Lower leg skin (tissue), 3 donors: ENCODE measurements around the gene CENPP.

Source experiments
- CTCF ChIP-seq, 3 donors: fragments of 450-650 bp; IDR thresholded peaks; one replicate each; pipeline ENCODE4 v1.5.1; 2016; ENCODE audit warnings: antibody characterized with exemption in 3 of 3, mild to moderate bottlenecking in 3 of 3, moderate library complexity in 2 of 3
- POLR2A ChIP-seq, 2 donors: fragments of 450-650 bp; IDR thresholded peaks; one replicate each; pipeline ENCODE4 v1.6.1; 2016 to 2017; ENCODE audit warnings: antibody characterized with exemption in 2 of 2, mild to moderate bottlenecking in 1 of 2, moderate library complexity in 1 of 2

DNA sequence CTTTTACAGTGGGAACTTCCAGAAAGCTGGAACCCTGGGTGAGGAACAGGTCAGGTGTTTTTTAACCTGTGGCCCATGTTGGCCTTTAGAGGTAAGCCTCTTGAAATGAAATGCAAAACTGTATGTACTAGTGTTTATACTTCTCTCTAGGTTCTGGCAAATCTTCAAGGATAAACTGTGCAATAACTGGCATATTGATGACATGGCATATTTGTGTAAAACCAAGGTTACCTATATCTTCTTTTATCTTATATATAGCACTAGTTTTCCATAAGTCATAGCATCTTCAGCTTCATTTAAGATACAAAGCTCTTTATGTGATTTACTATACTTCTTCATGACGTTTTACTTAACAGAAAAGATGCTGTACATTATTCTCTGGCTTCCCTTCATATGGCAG lies 24.8 kb upstream of the CENPP start:
- TF ChIP-seq CTCF (IDR thresholded peaks at IDR 0.05) (no peak), POLR2A (IDR thresholded peaks at IDR 0.05) (no peak)
